8988T (cell line): Measurements from ENCODE around the gene VSNL1.

ENCODE experiments used
- DNase-seq: peaks from one replicate; pipeline ENCODE4 v3.0.0; 2011

The VSNL1 gene

GRCh38 chr2:17615728-17616351 lies 75.3 kb downstream of the VSNL1 start:
- DNase-seq, result no peak

GRCh38 chr2:17616405-17616804 lies 75.9 kb downstream of the VSNL1 start:
- no peak for DNase-seq

GRCh38 chr2:17617516-17617915 lies 77.0 kb downstream of the VSNL1 start:
- DNase-seq, result no peak

GRCh38 chr2:17617955-17618354 lies 77.5 kb downstream of the VSNL1 start:
- no peak for DNase-seq

GRCh38 chr2:17620280-17620679 lies 79.8 kb downstream of the VSNL1 start:
- no peak for DNase-seq

GRCh38 chr2:17620841-17621240 lies 80.3 kb downstream of the VSNL1 start:
- no peak for DNase-seq

- no peak for DNase-seq
Measured at GRCh38 chr2:17621781-17622180, 81.3 kb downstream of the VSNL1 start.

- DNase-seq, result no peak
Measured at GRCh38 chr2:17625446-17625845, 85.0 kb downstream of the VSNL1 start.

GRCh38 chr2:17626986-17627385 lies 86.5 kb downstream of the VSNL1 start:
- no peak for DNase-seq

- DNase-seq, result no peak
Measured at GRCh38 chr2:17627434-17627833, 86.9 kb downstream of the VSNL1 start.

GRCh38 chr2:17628349-17629261 lies 88.1 kb downstream of the VSNL1 start:
- DNase-seq, result no peak

- DNase-seq, result no peak
Measured at GRCh38 chr2:17630089-17630488, 89.6 kb downstream of the VSNL1 start.

- DNase-seq, result no peak
Measured at GRCh38 chr2:17634997-17635396, 94.5 kb downstream of the VSNL1 start.

GRCh38 chr2:17636257-17636656 lies 95.8 kb downstream of the VSNL1 start:
- no peak for DNase-seq

- no peak for DNase-seq
Measured at GRCh38 chr2:17637131-17637906, 96.8 kb downstream of the VSNL1 start.

- DNase-seq, result no peak
Measured at GRCh38 chr2:17638196-17638743, 97.8 kb downstream of the VSNL1 start.

GRCh38 chr2:17640406-17640805 lies 99.9 kb downstream of the VSNL1 start:
- no peak for DNase-seq

- DNase-seq, result peak; percentile 37
Measured at GRCh38 chr2:17643031-17643615, 102.6 kb downstream of the VSNL1 start.

GRCh38 chr2:17644997-17645720 lies 104.7 kb downstream of the VSNL1 start:
- no peak for DNase-seq

GRCh38 chr2:17646081-17646554 lies 105.6 kb downstream of the VSNL1 start:
- DNase-seq, result no peak

- no peak for DNase-seq
Measured at GRCh38 chr2:17646838-17647701, 106.6 kb downstream of the VSNL1 start.
